Neural cell (in vitro differentiated cells): ENCODE results near the gene RAB6A. TPM values are rescaled to one million over a fixed set of nuclear protein-coding genes. Genes with fewer than 3 reads are reported as not detected.

Experiments
- H2AFZ ChIP-seq: fragments of 200-600, 300-800 bp; sonication (generic), shearing (Covaris generic); 2 replicates; pipeline ENCODE4 v1.6.0; 2014; ENCODE audit warnings: low read depth, mild to moderate bottlenecking, antibody characterized with exemption, low read length, moderate library complexity
- H3F3A ChIP-seq: fragments of 200-600 bp; shearing (Covaris generic); 2 replicates; pipeline ENCODE4 v1.6.1; 2016; ENCODE audit warnings: mild to moderate bottlenecking, moderate library complexity, mixed read lengths, antibody characterized with exemption, low read length; ENCODE audit not compliant: insufficient read depth, poor library complexity, severe bottlenecking
- H3K27ac ChIP-seq: fragments of 200-600, 300-800 bp; sonication (generic), shearing (Covaris generic); 2 replicates; pipeline ENCODE4 v1.5.1; 2014; ENCODE audit warnings: mild to moderate bottlenecking, low read length, moderate library complexity
- H3K27me3 ChIP-seq: fragments of 300-800, 200-600 bp; sonication (generic), shearing (Covaris generic); 2 replicates; pipeline ENCODE4 v1.6.0; 2014; ENCODE audit warnings: mild to moderate bottlenecking, low read depth, low read length, moderate library complexity; ENCODE audit not compliant: insufficient read depth
- H3K36me3 ChIP-seq: fragments of 300-800, 200-600 bp; sonication (generic), shearing (Covaris generic); 2 replicates; pipeline ENCODE4 v1.5.1; 2014; ENCODE audit warnings: mild to moderate bottlenecking, antibody characterized with exemption, low read length, moderate library complexity; ENCODE audit not compliant: insufficient read depth
- H3K4me2 ChIP-seq: fragments of 300-800, 200-600 bp; sonication (generic), shearing (Covaris generic); 2 replicates; pipeline ENCODE4 v1.6.0; 2014; ENCODE audit warnings: mild to moderate bottlenecking, low read length
- H3K4me3 ChIP-seq: fragments of 300-800, 200-600 bp; sonication (generic), shearing (Covaris generic); 2 replicates; pipeline ENCODE4 v1.5.1; 2014; ENCODE audit warnings: mild to moderate bottlenecking, low read length, moderate library complexity
- H3K79me2 ChIP-seq: fragments of 200-600 bp; shearing (Covaris generic); replicated peaks from 2 replicates; pipeline ENCODE4 v1.6.0; 2014; ENCODE audit warnings: mild to moderate bottlenecking, low read length, moderate library complexity; ENCODE audit not compliant: insufficient read depth
- H3K9ac ChIP-seq: fragments of 300-800, 200-600 bp; sonication (generic), shearing (Covaris generic); 2 replicates; pipeline ENCODE4 v1.6.1; 2016; ENCODE audit warnings: mild to moderate bottlenecking, low read length, mixed read lengths
- H3K9me2 ChIP-seq: fragments of 200-600 bp; shearing (Covaris generic); 2 replicates; pipeline ENCODE4 v1.6.1; 2016; ENCODE audit warnings: mild to moderate bottlenecking, low read length, mixed read lengths; ENCODE audit not compliant: insufficient read depth
- H3K9me3 ChIP-seq: fragments of 200-600, 300-800 bp; sonication (generic), shearing (Covaris generic); 2 replicates; pipeline ENCODE4 v1.6.1; 2016; ENCODE audit warnings: mild to moderate bottlenecking, mixed run types, low read length, moderate library complexity, mixed read lengths
- H4K20me1 ChIP-seq: fragments of 200-600 bp; shearing (Covaris generic); 2 replicates; pipeline ENCODE4 v1.6.1; 2016; ENCODE audit warnings: mild to moderate bottlenecking, mixed run types; ENCODE audit not compliant: insufficient read depth
- EP300 ChIP-seq: fragments of 450-650 bp; conservative IDR thresholded peaks from 2 replicates; pipeline ENCODE4 v1.6.1; 2014; ENCODE audit warnings: antibody characterized with exemption, mild to moderate bottlenecking, moderate library complexity; ENCODE audit not compliant: poor library complexity, severe bottlenecking
- EZH2 ChIP-seq: fragments of 200-600, 300-800 bp; shearing (Covaris generic), sonication (generic); IDR thresholded peaks from 2 replicates; pipeline ENCODE4 v1.6.1; 2014; ENCODE audit warnings: antibody characterized with exemption, low read length, borderline replicate concordance, mild to moderate bottlenecking; ENCODE audit not compliant: insufficient read depth, poor library complexity, severe bottlenecking
- MXI1 ChIP-seq: fragments of 450-650 bp; conservative IDR thresholded peaks from 2 replicates; pipeline ENCODE4 v1.6.1; 2014; ENCODE audit warnings: antibody characterized with exemption, mild to moderate bottlenecking; ENCODE audit not compliant: poor library complexity, severe bottlenecking
- POLR2AphosphoS5 ChIP-seq: IDR thresholded peaks from 2 replicates; pipeline ENCODE4 v1.6.1; 2012
- RAD21 ChIP-seq: fragments of 450-650 bp; conservative IDR thresholded peaks from 2 replicates; pipeline ENCODE4 v1.6.1; 2014; ENCODE audit warnings: antibody characterized with exemption, mild to moderate bottlenecking, moderate library complexity
- SMC3 ChIP-seq: fragments of 450-650 bp; conservative IDR thresholded peaks from 2 replicates; pipeline ENCODE4 v1.6.1; 2014; ENCODE audit warnings: antibody characterized with exemption, mild to moderate bottlenecking, moderate library complexity; ENCODE audit not compliant: poor library complexity
- TAF1 ChIP-seq: IDR thresholded peaks from 2 replicates; pipeline ENCODE4 v1.6.1; 2012; ENCODE audit warnings: low read depth
- polyA plus RNA-seq: library from polyadenylated mRNA; depleted of rRNA; stranded (reverse); fragments of >200 nt; gene quantifications from 2 replicates; pipeline ENCODE4 v1.2.3, GENCODE V29; 2014
- TF ChIP-seq, protein P1 (sequence below): IDR thresholded peaks from 2 replicates; pipeline ENCODE4 v1.6.1; 2012; ENCODE audit warnings: borderline replicate concordance
- TF ChIP-seq, protein P2 (sequence below): fragments of 450-650 bp; IDR thresholded peaks from 2 replicates; pipeline ENCODE4 v1.5.1; 2014; ENCODE audit warnings: antibody characterized with exemption, mild to moderate bottlenecking, moderate library complexity; ENCODE audit not compliant: poor library complexity, severe bottlenecking

RAB6A gene
- polyA plus RNA-seq, 1 donor from 2014 or later, result 155 TPM

DNA sequence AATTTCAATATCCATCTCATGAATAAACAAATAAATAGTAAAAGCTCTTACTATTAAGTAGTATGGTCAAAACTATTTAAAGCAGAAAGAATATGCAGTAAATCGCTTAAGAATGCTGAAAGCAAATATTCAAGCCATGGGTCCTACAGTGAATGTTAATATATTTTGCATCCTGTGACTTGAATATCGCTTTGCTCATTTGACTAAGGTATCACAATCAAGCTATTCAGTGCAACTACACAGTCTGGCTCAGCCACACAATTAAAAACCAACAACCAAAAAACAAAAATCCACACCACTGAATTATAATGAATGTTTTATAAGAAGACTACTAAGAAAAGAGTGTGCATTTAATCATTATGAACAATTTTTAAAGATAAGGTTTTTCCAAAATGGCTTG lies 45.3 kb downstream of the RAB6A start:
- Histone ChIP-seq H3K36me3 (peaks cover 4% of the 10 kb centered on the region), H3K9me2 (no peaks in the 10 kb centered on the region), H3K27ac (no peak overlapping the region), H3K4me2 (no peak overlapping the region), H3K27me3 (no peaks in the 10 kb centered on the region), H3F3A (no peaks in the 10 kb centered on the region), H3K4me3 (no peak overlapping the region), H2AFZ (no peak overlapping the region), H3K9me3 (no peaks in the 10 kb centered on the region), H4K20me1 (no peaks in the 10 kb centered on the region), H3K79me2 (no peaks in the 10 kb centered on the region), H3K9ac (no peak overlapping the region)
- TF ChIP-seq, protein P1, sequence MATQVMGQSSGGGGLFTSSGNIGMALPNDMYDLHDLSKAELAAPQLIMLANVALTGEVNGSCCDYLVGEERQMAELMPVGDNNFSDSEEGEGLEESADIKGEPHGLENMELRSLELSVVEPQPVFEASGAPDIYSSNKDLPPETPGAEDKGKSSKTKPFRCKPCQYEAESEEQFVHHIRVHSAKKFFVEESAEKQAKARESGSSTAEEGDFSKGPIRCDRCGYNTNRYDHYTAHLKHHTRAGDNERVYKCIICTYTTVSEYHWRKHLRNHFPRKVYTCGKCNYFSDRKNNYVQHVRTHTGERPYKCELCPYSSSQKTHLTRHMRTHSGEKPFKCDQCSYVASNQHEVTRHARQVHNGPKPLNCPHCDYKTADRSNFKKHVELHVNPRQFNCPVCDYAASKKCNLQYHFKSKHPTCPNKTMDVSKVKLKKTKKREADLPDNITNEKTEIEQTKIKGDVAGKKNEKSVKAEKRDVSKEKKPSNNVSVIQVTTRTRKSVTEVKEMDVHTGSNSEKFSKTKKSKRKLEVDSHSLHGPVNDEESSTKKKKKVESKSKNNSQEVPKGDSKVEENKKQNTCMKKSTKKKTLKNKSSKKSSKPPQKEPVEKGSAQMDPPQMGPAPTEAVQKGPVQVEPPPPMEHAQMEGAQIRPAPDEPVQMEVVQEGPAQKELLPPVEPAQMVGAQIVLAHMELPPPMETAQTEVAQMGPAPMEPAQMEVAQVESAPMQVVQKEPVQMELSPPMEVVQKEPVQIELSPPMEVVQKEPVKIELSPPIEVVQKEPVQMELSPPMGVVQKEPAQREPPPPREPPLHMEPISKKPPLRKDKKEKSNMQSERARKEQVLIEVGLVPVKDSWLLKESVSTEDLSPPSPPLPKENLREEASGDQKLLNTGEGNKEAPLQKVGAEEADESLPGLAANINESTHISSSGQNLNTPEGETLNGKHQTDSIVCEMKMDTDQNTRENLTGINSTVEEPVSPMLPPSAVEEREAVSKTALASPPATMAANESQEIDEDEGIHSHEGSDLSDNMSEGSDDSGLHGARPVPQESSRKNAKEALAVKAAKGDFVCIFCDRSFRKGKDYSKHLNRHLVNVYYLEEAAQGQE, result no peak

DNA sequence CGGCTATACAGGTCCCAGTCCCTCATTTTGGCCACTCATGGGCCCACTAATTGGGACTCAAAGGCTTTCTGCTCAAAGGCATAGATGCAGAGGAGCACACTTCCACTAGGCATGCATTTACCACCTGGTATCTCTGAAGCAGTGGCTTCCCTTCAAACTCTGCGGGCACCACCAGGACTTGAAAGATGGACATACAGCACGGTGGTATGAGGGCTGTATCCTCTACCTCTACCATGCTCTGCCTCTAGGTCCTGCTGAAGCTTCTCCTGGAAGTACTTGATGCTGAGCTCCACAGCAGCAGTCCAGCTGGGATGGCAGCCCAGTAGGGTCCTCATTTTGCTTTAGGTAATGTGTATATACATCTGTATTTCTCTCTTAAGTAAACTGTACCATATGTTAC lies 49.9 kb downstream of the RAB6A start:
- no peak overlapping the region for H3K4me2 ChIP-seq
- H3K4me3 ChIP-seq, result no peak overlapping the region
- H3K9ac ChIP-seq, result no peak overlapping the region
- TF ChIP-seq TAF1, result no peak
- no peak for TF ChIP-seq RAD21
- no peaks in the 10 kb centered on the region for H4K20me1 ChIP-seq
- no peaks in the 10 kb centered on the region for H3K27me3 ChIP-seq
- no peaks in the 10 kb centered on the region for H3K9me3 ChIP-seq
- H3K9me2 ChIP-seq, result no peaks in the 10 kb centered on the region
- H3F3A ChIP-seq, result no peaks in the 10 kb centered on the region
- no peaks in the 10 kb centered on the region for H3K36me3 ChIP-seq
- H3K27ac ChIP-seq, result no peak overlapping the region
- no peaks in the 10 kb centered on the region for H3K79me2 ChIP-seq
- no peak overlapping the region for H2AFZ ChIP-seq

DNA sequence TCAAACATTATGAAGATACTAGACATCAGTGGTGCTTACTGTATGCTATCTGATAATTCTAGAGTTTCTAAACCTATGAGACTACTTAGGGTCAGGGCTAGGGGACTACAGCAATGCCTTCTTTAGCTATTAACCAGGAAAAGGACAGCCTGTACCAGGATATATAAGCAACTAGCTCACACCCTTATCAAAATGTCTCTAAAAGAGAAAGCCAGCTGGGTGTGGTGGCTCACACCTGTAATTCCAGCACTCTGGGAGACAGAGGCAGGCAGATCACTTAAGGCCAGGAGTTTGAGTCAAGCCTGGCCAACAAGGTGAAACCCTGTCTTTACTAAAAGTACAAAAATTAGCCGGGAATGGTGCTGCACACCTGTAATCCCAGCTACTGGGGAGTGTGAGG lies 55.8 kb downstream of the RAB6A start:
- TF ChIP-seq, protein P2, sequence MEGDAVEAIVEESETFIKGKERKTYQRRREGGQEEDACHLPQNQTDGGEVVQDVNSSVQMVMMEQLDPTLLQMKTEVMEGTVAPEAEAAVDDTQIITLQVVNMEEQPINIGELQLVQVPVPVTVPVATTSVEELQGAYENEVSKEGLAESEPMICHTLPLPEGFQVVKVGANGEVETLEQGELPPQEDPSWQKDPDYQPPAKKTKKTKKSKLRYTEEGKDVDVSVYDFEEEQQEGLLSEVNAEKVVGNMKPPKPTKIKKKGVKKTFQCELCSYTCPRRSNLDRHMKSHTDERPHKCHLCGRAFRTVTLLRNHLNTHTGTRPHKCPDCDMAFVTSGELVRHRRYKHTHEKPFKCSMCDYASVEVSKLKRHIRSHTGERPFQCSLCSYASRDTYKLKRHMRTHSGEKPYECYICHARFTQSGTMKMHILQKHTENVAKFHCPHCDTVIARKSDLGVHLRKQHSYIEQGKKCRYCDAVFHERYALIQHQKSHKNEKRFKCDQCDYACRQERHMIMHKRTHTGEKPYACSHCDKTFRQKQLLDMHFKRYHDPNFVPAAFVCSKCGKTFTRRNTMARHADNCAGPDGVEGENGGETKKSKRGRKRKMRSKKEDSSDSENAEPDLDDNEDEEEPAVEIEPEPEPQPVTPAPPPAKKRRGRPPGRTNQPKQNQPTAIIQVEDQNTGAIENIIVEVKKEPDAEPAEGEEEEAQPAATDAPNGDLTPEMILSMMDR, result no peak
- no peak for TF ChIP-seq MXI1
- no peak for TF ChIP-seq EP300
- no peak for TF ChIP-seq SMC3
- TF ChIP-seq, protein P1, result no peak
- no peak for TF ChIP-seq POLR2AphosphoS5
- no peak for TF ChIP-seq TAF1
- TF ChIP-seq RAD21, result no peak
- no peak for TF ChIP-seq EZH2
- H3K36me3 ChIP-seq, result peaks cover 4% of the 10 kb centered on the region

More for the DNA sequence above, 55.8 kb downstream of the RAB6A start:
- H3K27ac ChIP-seq, result no peak overlapping the region
- no peaks in the 10 kb centered on the region for H3K79me2 ChIP-seq
- no peaks in the 10 kb centered on the region for H3F3A ChIP-seq
- H3K9ac ChIP-seq, result no peak overlapping the region
- no peak overlapping the region for H3K4me2 ChIP-seq
- H4K20me1 ChIP-seq, result no peaks in the 10 kb centered on the region
- no peak overlapping the region for H3K4me3 ChIP-seq
- H3K9me2 ChIP-seq, result no peaks in the 10 kb centered on the region
- no peaks in the 10 kb centered on the region for H3K9me3 ChIP-seq
- no peak overlapping the region for H2AFZ ChIP-seq
- no peaks in the 10 kb centered on the region for H3K27me3 ChIP-seq
